ENCODE data around the gene GPRC5B. TPM values are rescaled to one million over a fixed set of nuclear protein-coding genes. Genes with fewer than 3 reads are reported as not detected.

GPRC5B gene
- total RNA-seq, 1 donor from 2014 or later: 59.3 TPM

DNA sequence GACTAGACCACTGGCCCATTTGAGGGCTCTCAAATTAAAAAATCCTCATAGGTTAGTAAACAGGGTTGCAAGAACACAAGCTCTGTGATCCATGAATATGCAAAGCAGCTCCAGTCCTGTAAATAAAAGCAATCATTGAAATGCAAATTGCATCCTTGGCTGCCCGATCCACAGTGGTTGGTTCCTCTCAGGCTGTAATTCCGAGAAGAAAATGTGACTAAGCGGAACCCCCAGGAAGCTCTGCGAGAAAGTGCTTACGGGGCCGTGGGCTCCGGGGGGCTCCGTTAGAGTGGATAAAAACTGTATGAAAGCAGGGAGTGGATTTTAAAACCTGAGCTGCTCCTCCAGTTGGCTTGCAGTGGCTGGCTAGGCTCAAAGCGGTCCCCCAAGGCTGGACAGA, 2.5 kb downstream of the GPRC5B start:
- Mint-ChIP-seq H3K27ac (ENCODE audit: unreplicated experiment) (no peak overlapping the region), H3K4me3 (peak overlapping the region; percentile 95)
- TF ChIP-seq, protein P1, sequence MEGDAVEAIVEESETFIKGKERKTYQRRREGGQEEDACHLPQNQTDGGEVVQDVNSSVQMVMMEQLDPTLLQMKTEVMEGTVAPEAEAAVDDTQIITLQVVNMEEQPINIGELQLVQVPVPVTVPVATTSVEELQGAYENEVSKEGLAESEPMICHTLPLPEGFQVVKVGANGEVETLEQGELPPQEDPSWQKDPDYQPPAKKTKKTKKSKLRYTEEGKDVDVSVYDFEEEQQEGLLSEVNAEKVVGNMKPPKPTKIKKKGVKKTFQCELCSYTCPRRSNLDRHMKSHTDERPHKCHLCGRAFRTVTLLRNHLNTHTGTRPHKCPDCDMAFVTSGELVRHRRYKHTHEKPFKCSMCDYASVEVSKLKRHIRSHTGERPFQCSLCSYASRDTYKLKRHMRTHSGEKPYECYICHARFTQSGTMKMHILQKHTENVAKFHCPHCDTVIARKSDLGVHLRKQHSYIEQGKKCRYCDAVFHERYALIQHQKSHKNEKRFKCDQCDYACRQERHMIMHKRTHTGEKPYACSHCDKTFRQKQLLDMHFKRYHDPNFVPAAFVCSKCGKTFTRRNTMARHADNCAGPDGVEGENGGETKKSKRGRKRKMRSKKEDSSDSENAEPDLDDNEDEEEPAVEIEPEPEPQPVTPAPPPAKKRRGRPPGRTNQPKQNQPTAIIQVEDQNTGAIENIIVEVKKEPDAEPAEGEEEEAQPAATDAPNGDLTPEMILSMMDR (conservative IDR thresholded peaks at IDR 0.05): no peak

DNA sequence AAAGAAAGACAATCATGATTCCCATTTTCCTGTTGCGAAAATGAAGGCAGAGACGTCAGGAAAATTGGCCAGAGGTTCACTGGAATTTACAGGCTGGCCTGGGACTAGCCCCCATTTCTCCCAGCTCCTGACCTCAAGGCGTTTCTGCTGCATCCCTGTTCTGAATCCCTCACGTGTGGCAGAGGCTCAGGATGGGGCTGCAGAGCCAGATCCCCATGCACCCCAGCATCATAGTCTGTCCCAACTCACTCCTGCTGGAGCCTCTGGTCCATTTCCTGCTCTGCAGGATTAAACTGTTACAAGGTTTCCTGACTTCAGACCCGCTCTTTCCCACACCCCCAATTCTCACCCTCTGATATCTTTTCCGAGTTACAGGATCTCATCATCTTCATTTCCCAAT, 2.9 kb downstream of the GPRC5B start:
- peaks cover 3% of the 10 kb centered on the region for H3K36me3 Mint-ChIP-seq (ENCODE audit: low read depth)
- H3K4me3 Mint-ChIP-seq: peak overlapping the region; percentile 95

More for the DNA sequence above, 2.5 kb downstream of the GPRC5B start:
- H3K9me3 Mint-ChIP-seq: no peaks in the 10 kb centered on the region
- peaks cover 7% of the 10 kb centered on the region for H3K27me3 Mint-ChIP-seq (ENCODE audit: low read depth)
- H3K36me3 Mint-ChIP-seq (ENCODE audit: low read depth): peaks cover 3% of the 10 kb centered on the region
- peaks cover 44% of the 10 kb centered on the region for H3K4me1 Mint-ChIP-seq
- no peak for DNase-seq (ENCODE audit: low read depth, low spot score)

DNA sequence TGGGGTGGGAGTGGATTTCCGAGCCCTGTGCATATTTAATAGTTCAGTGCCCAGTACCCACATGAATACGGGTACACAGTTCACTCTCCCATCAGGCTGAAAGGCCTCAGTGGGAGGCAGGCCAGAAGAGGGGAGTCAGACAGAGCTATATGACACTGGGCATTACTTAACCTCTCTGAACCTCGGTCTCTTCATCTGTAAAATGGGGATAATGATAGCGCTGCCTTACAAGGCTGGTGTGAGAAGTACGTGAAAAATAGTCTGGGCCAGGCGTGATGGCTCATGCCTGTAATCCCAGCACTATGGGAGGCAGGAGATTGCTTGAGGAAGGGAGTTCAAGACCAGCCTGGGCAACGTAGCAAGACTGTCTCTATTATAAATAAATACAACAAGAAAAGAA, 3.6 kb downstream of the GPRC5B start:
- TF ChIP-seq, protein P1 (conservative IDR thresholded peaks at IDR 0.05): no peak
- DNase-seq (ENCODE audit: low read depth, low spot score): no peak
- H3K36me3 Mint-ChIP-seq (ENCODE audit: low read depth): peaks cover 3% of the 10 kb centered on the region
- H3K9me3 Mint-ChIP-seq: no peaks in the 10 kb centered on the region
- H3K4me3 Mint-ChIP-seq: peak overlapping the region; percentile 95
- H3K27ac Mint-ChIP-seq (ENCODE audit: unreplicated experiment): peak overlapping the region; percentile 17
- H3K27me3 Mint-ChIP-seq (ENCODE audit: low read depth): peaks cover 5% of the 10 kb centered on the region
- H3K4me1 Mint-ChIP-seq: peaks cover 44% of the 10 kb centered on the region

More for the DNA sequence above, 2.9 kb downstream of the GPRC5B start:
- Mint-ChIP-seq H3K27me3 (ENCODE audit: low read depth) (peaks cover 7% of the 10 kb centered on the region), H3K27ac (ENCODE audit: unreplicated experiment) (no peak overlapping the region), H3K9me3 (no peaks in the 10 kb centered on the region), H3K4me1 (peaks cover 44% of the 10 kb centered on the region)
- TF ChIP-seq, protein P1 (conservative IDR thresholded peaks at IDR 0.05): no peak
- no peak for DNase-seq (ENCODE audit: low read depth, low spot score)

DNA sequence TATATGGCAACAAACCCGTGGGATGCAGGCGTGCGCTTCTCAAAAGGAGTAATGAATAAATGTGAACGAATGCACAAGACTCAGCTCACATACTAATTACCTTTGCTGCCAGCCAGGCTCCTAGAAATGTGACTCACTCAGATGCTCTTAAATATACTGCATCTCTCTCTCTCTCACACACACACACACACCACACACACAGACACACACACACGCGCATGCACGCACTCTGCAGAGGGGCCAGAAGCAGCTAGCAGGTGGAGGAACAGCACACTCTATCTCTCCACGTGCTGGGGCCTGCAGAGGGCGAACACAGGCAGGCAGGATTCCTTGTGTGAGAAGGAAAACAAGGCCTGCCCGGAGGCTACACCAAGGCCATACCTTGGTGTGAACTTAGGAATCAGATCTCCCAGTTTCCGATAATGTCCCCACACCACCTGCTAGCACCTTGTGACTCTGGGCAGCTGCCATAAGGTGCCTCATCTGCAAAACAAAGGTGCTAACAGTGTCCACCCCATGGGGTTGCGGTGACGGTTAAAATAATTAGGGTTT, 5.3 kb downstream of the GPRC5B start:
- peaks cover 54% of the 10 kb centered on the region for H3K4me1 Mint-ChIP-seq
- no peak for DNase-seq (ENCODE audit: low read depth, low spot score)
- H3K4me3 Mint-ChIP-seq: peak overlapping the region; percentile 58
- peaks cover 5% of the 10 kb centered on the region for H3K36me3 Mint-ChIP-seq (ENCODE audit: low read depth)
- peak overlapping the region; percentile 64 for H3K27ac Mint-ChIP-seq (ENCODE audit: unreplicated experiment)
- TF ChIP-seq, protein P1 (conservative IDR thresholded peaks at IDR 0.05): no peak
- no peaks in the 10 kb centered on the region for H3K27me3 Mint-ChIP-seq (ENCODE audit: low read depth)
- H3K9me3 Mint-ChIP-seq: no peaks in the 10 kb centered on the region

DNA sequence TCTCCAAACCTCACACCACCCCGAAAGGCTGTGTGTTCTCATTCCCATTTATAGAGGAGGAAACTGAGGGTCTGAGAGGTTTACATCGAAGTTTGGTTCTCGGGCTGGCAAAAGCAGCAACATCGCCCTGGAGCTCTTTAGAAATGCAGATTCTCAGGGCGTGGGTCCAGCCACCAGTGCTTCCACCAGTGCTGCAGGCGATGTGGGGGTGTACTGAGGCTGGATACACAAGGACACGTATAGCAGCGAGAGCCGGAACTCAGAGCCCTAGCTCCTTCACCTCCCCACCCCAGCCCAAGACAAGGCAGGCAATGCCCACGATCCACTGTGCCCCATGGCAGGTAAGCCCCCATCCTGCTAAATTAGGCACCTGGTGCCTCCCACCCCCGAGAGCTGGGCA, 5.9 kb downstream of the GPRC5B start:
- H3K4me3 Mint-ChIP-seq: no peak overlapping the region
- peak overlapping the region; percentile 64 for H3K27ac Mint-ChIP-seq (ENCODE audit: unreplicated experiment)
- TF ChIP-seq, protein P1 (conservative IDR thresholded peaks at IDR 0.05): no peak
- H3K27me3 Mint-ChIP-seq (ENCODE audit: low read depth): no peaks in the 10 kb centered on the region
- peaks cover 9% of the 10 kb centered on the region for H3K36me3 Mint-ChIP-seq (ENCODE audit: low read depth)
- H3K4me1 Mint-ChIP-seq: peaks cover 58% of the 10 kb centered on the region
- H3K9me3 Mint-ChIP-seq: no peaks in the 10 kb centered on the region
- DNase-seq (ENCODE audit: low read depth, low spot score): no peak
